Naive thymus-derived CD8-positive, alpha-beta T cell (primary cell): Measurements from ENCODE around the gene CCDC43. TPM values are rescaled to one million over a fixed set of nuclear protein-coding genes. Genes with fewer than 3 reads are reported as not detected.

ENCODE experiments used
- ATAC-seq, 2 donors: fragments of 150-1000 bp; cut with Tn5 transposase in 1 of 2; sonication (Bioruptor Pico), chemical (Tn5 transposase) in 1 of 2; 1 replicate in 1 of 2; 2 replicates in 1 of 2; pipeline ENCODE4 v1.10.0; 2021; ENCODE audit warnings: mild to moderate bottlenecking in 2 of 2, moderate library complexity in 2 of 2
- POLR2A ChIA-PET: fragments of 350-600 bp; sonication (Branson Sonifier 250); formaldehyde crosslinking; loops from one replicate; lab custom pipeline; 2021; ENCODE audit warnings: antibody characterized with exemption; lab: Charles Lee
- DNase-seq, 10 donors: peaks; one replicate each; pipeline versions ENCODE4 v3.0.0 to v3.0.0-alpha.2; 2020 to 2022
- H3K27ac Mint-ChIP-seq, 10 donors: one replicate each; pipeline ENCODE4 v1.8.0; 2020 to 2022; ENCODE audit warnings: mild to moderate bottlenecking in 10 of 10, mixed read lengths in 10 of 10, moderate library complexity in 4 of 10, inconsistent platforms in 1 of 10
- H3K27me3 Mint-ChIP-seq, 5 donors: one replicate each; pipeline ENCODE4 v1.8.0; 2021 to 2022; ENCODE audit warnings: mixed read lengths in 5 of 5
- H3K36me3 Mint-ChIP-seq, 3 donors: one replicate each; pipeline ENCODE4 v1.8.0; 2020 to 2022; ENCODE audit warnings: mixed read lengths in 3 of 3, mild to moderate bottlenecking in 2 of 3, inconsistent platforms in 1 of 3
- H3K4me1 Mint-ChIP-seq, 4 donors: one replicate each; pipeline ENCODE4 v1.8.0; 2021 to 2022; ENCODE audit warnings: mixed read lengths in 4 of 4
- H3K4me3 Mint-ChIP-seq, 10 donors: one replicate each; pipeline ENCODE4 v1.8.0; 2020 to 2022; ENCODE audit warnings: mild to moderate bottlenecking in 10 of 10, mixed read lengths in 10 of 10, moderate library complexity in 6 of 10, inconsistent platforms in 1 of 10
- H3K9me3 Mint-ChIP-seq, 9 donors: one replicate each; pipeline ENCODE4 v1.8.0; 2020 to 2022; ENCODE audit warnings: mixed read lengths in 9 of 9, mild to moderate bottlenecking in 3 of 9, inconsistent platforms in 1 of 9, moderate library complexity in 1 of 9
- polyA plus RNA-seq, 3 donors: library from polyadenylated mRNA; unstranded; fragments of 300-500 nt; fragmentation: Illumina TruSeq; gene quantifications; one replicate each; pipeline ENCODE4 v1.2.3, GENCODE V29; 2021
- total RNA-seq, 8 experiments: library from RNA in 2 of 8; stranded (reverse) in 2 of 8; gene quantifications; one replicate each; pipeline ENCODE4 v1.2.3 and lab custom pipeline; 2021 to 2026

CCDC43 gene
- total and polyA plus RNA-seq, 5 experiments from 2014 or later, result 9.6 to 20.5 (median 12.6) TPM

DNA sequence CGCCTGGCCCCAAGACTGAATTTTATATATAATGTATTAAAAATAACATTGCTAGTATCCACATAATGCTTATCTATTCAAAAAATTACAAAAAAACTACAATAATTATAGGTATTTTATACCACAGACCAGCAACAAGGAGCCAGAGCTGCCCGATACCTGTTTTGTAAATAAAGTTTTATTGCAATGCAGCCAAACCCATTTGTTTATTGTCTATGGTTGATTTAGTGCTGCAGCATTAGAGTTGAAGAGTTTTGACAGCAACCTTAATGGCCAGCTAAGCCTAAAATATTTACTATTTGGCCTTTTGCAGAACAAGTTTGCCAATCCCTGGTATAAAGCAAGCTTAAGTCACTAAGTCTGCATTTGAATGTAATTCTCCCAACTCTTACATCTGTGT lies 27.7 kb downstream of the CCDC43 start:
- Mint-ChIP-seq H3K27ac (no peak overlapping the region), H3K4me3 (no peak overlapping the region), H3K4me1 (peaks cover 2 to 5% (median 4%) of the 10 kb centered on the region in 4 donors), H3K9me3 (peaks cover 0 to 3% (median 0%) of the 10 kb centered on the region in 9 donors), H3K27me3 (peaks cover 3 to 15% (median 7%) of the 10 kb centered on the region in 5 donors), H3K36me3 (peaks cover 0 to 3% (median 3%) of the 10 kb centered on the region in 3 donors)
- POLR2A ChIA-PET, result no interaction called here
- ATAC-seq, result no peak
- DNase-seq, result no peak

DNA sequence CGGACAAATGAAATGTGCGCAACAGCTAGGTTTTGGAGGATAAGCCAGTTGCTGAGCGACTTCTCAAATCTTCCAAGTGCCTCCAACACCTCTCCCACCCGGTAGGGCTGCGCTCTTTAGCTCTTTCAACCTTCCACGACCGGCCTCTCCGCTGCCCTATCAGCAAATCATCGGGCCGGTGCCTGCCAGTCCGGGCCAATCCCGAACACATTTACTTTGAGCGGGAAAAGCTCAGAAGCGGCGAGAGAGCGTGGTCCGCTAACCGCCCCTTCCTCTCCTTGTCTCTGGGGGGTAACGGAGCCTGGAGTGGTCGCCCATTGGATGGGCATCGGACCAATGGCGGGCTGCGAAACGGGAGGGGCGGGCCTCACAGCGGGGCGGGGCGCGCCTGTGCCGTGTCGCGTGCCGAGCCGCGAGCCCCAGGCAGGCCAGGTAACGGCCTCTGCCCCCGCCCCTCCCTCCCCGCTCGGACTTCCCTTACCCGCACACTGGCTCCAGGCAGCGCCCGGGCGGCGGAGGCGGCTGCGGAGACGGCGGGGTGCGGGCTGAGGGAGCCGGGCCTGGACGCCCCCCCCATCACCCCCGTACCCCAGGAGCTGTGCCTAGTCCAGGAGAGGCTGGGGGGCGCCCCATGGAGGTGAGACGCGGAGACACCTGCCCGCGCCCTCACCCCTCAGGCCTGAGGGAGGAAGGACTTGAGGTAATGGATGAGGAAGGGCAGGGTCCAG lies 33.4 kb downstream of the CCDC43 start, which contains the start of gene MEIOC:
Gene MEIOC, plus strand, starts transcription at position 486 of the 728 bp plus-strand sequence. Its CDS starts 146 bp downstream, at position 632.
- Mint-ChIP-seq H3K4me1 (peaks cover 2 to 12% (median 9%) of the 10 kb centered on the region in 4 donors), H3K9me3 (peaks cover 0 to 7% (median 0%) of the 10 kb centered on the region in 9 donors), H3K36me3 (peaks cover 3 to 4% (median 3%) of the 10 kb centered on the region in 3 donors), H3K27me3 (peaks cover 20 to 48% (median 33%) of the 10 kb centered on the region in 5 donors), H3K27ac (no peak within 1 kb of the TSS), H3K4me3 (peak within 1 kb of the TSS; percentile 59 to 86 (median 72))
- POLR2A ChIA-PET, result no interaction called here
- ATAC-seq (peak; percentile 71 to 74), DNase-seq (peak in 7 of 10 donors; percentile 4 to 25 (median 8))

DNA sequence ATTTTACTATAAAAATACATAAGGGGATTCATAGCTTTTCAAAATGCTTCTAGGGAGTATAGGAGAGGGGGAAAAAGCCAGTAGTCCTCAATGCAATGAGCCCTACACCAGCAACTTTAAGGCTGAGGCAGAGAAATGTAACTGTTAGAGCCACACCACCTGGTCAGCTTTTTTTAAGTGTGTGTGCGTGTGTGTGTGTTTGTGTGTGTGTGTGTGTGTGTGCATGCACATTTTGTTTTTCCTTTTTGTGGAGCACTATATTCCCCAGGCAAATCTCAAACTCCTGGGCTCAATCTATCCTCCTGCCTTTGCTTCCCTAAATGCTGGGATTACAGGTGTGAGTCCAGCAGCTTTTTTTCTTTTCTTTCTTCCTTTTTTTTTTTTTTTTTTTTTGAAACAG lies 35.6 kb downstream of the CCDC43 start:
- no peak for DNase-seq
- H3K27me3 Mint-ChIP-seq, result peaks cover 20 to 52% (median 37%) of the 10 kb centered on the region in 5 donors
- H3K36me3 Mint-ChIP-seq, result peaks cover 3 to 4% (median 3%) of the 10 kb centered on the region in 3 donors
- no peak for ATAC-seq
- POLR2A ChIA-PET, result no interaction called here
- H3K4me1 Mint-ChIP-seq, result peaks cover 2 to 12% (median 9%) of the 10 kb centered on the region in 4 donors
- H3K27ac Mint-ChIP-seq, result peak overlapping the region in 1 of 10 donors; percentile 24
- no peak overlapping the region for H3K4me3 Mint-ChIP-seq
- H3K9me3 Mint-ChIP-seq, result peaks cover 0 to 7% (median 0%) of the 10 kb centered on the region in 9 donors

DNA sequence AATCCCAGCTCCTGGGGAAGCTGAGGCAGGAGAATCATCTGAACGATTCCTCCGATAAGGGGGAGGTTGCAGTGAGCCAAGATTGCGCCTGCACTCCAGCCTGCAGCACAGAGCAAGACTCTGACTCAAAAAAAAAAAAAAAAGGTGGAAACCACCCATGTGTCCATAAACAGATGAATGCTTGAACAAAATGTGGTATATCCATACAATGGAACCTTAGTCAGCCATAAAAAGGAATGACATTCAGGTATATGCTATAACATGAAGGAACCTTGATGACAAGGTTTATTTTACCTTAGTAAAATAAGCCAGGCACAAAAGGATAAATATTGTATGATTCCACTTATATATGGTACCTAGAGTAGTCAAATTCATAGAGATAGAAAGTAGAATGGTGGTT lies 36.2 kb downstream of the CCDC43 start:
- POLR2A ChIA-PET, result no interaction called here
- no peak overlapping the region for H3K4me3 Mint-ChIP-seq
- H3K36me3 Mint-ChIP-seq, result peaks cover 3 to 4% (median 3%) of the 10 kb centered on the region in 3 donors
- H3K27ac Mint-ChIP-seq, result no peak overlapping the region
- DNase-seq (no peak), ATAC-seq (no peak)
- H3K9me3 Mint-ChIP-seq, result peaks cover 0 to 7% (median 0%) of the 10 kb centered on the region in 9 donors
- H3K4me1 Mint-ChIP-seq, result peaks cover 2 to 12% (median 9%) of the 10 kb centered on the region in 4 donors
- H3K27me3 Mint-ChIP-seq, result peaks cover 20 to 55% (median 37%) of the 10 kb centered on the region in 5 donors

DNA sequence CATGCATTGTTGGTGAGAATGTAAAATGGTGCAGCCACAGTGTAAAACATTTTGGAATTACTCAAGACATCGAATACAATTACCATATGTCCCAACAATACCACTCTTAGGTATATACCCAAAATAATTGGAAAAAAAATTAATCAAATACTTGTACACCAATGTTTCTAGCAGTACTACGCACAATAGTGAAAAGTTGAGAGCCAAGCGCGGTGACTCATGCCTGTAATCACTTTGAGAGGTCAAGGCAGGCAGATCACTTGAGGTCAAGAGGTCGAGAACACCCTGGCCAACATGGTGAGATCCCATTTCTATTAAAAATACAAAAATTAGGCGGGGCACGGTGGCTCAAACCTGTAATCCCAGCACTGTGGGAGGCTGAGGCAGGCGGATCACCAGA lies 36.8 kb downstream of the CCDC43 start:
- DNase-seq (no peak), ATAC-seq (no peak)
- H3K4me3 Mint-ChIP-seq, result no peak overlapping the region
- POLR2A ChIA-PET, result no interaction called here
- peaks cover 2 to 12% (median 9%) of the 10 kb centered on the region in 4 donors for H3K4me1 Mint-ChIP-seq
- no peak overlapping the region for H3K27ac Mint-ChIP-seq
- H3K9me3 Mint-ChIP-seq, result peaks cover 0 to 7% (median 0%) of the 10 kb centered on the region in 9 donors
- H3K36me3 Mint-ChIP-seq, result peaks cover 3 to 4% (median 3%) of the 10 kb centered on the region in 3 donors
- H3K27me3 Mint-ChIP-seq, result peaks cover 23 to 58% (median 42%) of the 10 kb centered on the region in 5 donors

DNA sequence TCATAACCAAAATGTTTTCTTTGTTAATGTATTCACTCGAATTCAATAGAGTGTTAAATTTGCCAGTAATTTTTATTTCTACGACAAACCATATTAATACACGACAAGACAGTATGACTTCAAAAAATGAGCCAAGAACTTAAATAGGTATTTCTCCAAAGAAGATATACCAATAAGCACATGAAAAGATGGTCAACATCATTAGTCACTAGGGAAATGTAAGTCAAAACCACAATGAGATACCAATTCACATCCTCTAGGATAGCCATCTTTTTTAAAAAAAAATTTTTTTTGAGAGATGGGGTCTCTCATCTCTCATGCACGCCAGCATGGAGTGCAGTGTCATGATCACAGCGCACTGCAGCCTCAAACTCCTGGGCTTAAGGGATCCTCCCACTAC lies 38.3 kb downstream of the CCDC43 start:
- DNase-seq (no peak), ATAC-seq (no peak)
- H3K4me1 Mint-ChIP-seq, result peaks cover 0 to 6% (median 5%) of the 10 kb centered on the region in 4 donors
- H3K27ac Mint-ChIP-seq, result no peak overlapping the region
- no peak overlapping the region for H3K4me3 Mint-ChIP-seq
- POLR2A ChIA-PET, result no interaction called here
- H3K9me3 Mint-ChIP-seq, result peaks cover 0 to 7% (median 0%) of the 10 kb centered on the region in 9 donors
- peaks cover 18 to 52% (median 39%) of the 10 kb centered on the region in 5 donors for H3K27me3 Mint-ChIP-seq
- H3K36me3 Mint-ChIP-seq, result peaks cover 0 to 4% (median 0%) of the 10 kb centered on the region in 3 donors

DNA sequence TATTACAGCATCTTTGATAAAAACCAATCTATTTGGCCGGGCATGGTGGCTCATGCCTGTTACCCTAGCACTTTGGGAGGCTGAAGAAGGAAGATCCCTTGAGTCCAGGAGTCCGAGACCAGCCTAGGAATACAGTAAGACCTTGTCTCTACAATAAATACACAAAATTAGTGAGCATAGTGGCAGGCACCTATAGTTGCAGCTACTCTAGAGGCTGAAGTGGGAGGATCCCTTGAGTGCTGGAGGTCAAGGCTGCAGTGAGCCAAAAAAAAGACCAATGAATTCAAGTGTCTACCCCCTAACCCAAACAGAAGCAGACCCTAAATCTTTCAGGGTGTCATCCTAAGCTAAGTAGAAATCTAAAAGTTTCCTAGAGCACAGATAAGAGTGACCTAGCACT lies 40.6 kb downstream of the CCDC43 start:
- POLR2A ChIA-PET, result no interaction called here
- DNase-seq (no peak), ATAC-seq (no peak)
- Mint-ChIP-seq H3K9me3 (peaks cover 0 to 3% (median 0%) of the 10 kb centered on the region in 9 donors), H3K27me3 (peaks cover 14 to 49% (median 33%) of the 10 kb centered on the region in 5 donors), H3K4me1 (no peaks in the 10 kb centered on the region), H3K27ac (no peak overlapping the region), H3K36me3 (no peaks in the 10 kb centered on the region), H3K4me3 (no peak overlapping the region)

DNA sequence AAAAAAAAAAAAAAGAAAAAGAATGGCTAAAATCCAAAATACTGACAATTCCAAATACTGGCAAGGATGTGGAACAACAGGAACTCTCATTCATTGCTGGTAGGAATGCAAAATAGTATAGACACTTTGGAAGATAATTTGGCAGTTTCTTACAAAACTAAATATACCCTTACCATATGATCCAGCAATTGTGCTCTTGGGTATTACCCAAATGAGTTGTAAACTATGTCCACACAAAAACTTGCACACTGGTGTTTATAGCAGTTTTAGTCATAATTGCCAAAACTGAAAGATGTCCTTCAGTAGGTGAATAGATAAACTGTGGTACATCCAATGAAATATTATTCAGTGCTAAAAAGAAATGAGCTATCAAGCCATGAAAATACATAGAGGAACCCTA lies 41.8 kb downstream of the CCDC43 start:
- peaks cover 17 to 41% (median 34%) of the 10 kb centered on the region in 5 donors for H3K27me3 Mint-ChIP-seq

DNA sequence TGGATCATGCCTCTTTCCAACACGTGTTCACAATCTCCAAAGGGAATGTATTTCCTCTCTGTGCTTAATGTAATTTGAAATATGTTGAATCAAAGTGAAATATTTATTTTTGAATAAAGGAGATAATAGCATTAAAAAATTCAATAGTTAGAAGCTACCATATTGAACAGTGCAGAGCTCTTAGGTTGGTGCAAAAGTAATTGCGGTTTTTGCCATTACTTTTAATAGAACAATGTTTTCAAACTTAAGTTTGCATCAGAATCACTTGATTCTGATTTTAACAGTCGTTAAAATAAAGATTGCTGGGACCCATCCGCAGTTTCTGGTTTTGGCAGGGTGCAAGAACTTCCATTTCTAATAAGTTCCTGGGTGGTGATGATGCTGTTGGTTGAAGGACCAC lies 43.3 kb downstream of the CCDC43 start:
- no peak for ATAC-seq
- H3K9me3 Mint-ChIP-seq, result no peaks in the 10 kb centered on the region
- no peak overlapping the region for H3K4me3 Mint-ChIP-seq
- DNase-seq, result no peak
- POLR2A ChIA-PET, result interaction anchor here (0.7 kb wide), 2 partner anchors 29 to 64 kb away, joined by 6 read pairs; no protein-coding TSS in a partner anchor
- H3K27me3 Mint-ChIP-seq, result peaks cover 21 to 49% (median 37%) of the 10 kb centered on the region in 5 donors
- no peaks in the 10 kb centered on the region for H3K36me3 Mint-ChIP-seq
- H3K4me1 Mint-ChIP-seq, result no peaks in the 10 kb centered on the region
- no peak overlapping the region for H3K27ac Mint-ChIP-seq

More for the DNA sequence above, 41.8 kb downstream of the CCDC43 start:
- Mint-ChIP-seq H3K4me1 (no peaks in the 10 kb centered on the region), H3K27ac (no peak overlapping the region), H3K4me3 (no peak overlapping the region), H3K9me3 (no peaks in the 10 kb centered on the region), H3K36me3 (no peaks in the 10 kb centered on the region)
- POLR2A ChIA-PET, result no interaction called here
- ATAC-seq (no peak), DNase-seq (no peak)

DNA sequence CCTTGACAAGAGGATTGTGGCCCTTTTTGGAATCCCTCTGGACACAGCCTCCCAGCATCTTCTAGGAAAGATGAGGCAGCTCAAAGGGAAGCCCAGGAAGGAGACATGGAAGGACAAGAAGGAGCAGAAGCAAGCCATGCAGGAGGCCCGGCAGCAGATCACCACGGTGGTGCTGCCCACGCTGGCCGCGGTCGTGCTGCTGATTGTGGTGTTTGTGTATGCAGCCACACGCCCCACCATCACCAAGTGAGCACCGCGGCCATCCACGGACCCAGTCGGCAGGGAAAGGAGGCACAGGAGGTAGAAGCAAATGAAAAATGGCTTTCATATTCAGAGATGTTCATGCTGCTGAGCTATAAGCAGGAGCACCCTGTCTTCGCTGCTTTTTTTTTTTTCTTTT lies 44.2 kb downstream of the CCDC43 start:
- ATAC-seq (no peak), DNase-seq (no peak)
- POLR2A ChIA-PET, result no interaction called here
- Mint-ChIP-seq H3K27me3 (peaks cover 20 to 51% (median 36%) of the 10 kb centered on the region in 5 donors), H3K9me3 (no peaks in the 10 kb centered on the region), H3K4me1 (no peaks in the 10 kb centered on the region), H3K36me3 (no peaks in the 10 kb centered on the region), H3K4me3 (no peak overlapping the region), H3K27ac (peak overlapping the region in 1 of 10 donors; percentile 14)

DNA sequence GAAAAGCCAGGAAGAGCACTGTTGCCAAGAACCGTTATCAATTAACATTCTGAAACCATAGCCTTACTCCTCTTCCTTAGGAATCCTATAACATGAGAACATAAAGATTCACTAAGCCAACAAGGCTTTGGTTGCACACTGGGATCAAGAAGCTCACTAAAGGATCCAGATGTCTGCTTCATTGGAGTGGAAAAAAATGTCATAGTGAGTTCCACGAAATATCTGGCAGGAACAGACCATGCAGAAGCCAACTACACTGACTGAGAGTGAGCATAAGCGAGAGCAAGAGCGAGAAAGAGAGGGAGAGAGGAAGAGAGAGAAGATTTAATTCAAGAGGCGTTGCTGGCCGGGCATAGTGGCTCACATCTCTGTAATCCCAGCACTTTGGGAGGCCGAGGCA lies 46.7 kb downstream of the CCDC43 start:
- H3K9me3 Mint-ChIP-seq, result no peaks in the 10 kb centered on the region
- no peak overlapping the region for H3K4me3 Mint-ChIP-seq
- ATAC-seq (no peak), DNase-seq (no peak)
- peaks cover 18 to 51% (median 33%) of the 10 kb centered on the region in 5 donors for H3K27me3 Mint-ChIP-seq
- H3K4me1 Mint-ChIP-seq, result no peaks in the 10 kb centered on the region
- H3K27ac Mint-ChIP-seq, result peak overlapping the region in 1 of 10 donors; percentile 6
- no peaks in the 10 kb centered on the region for H3K36me3 Mint-ChIP-seq
- POLR2A ChIA-PET, result no interaction called here

DNA sequence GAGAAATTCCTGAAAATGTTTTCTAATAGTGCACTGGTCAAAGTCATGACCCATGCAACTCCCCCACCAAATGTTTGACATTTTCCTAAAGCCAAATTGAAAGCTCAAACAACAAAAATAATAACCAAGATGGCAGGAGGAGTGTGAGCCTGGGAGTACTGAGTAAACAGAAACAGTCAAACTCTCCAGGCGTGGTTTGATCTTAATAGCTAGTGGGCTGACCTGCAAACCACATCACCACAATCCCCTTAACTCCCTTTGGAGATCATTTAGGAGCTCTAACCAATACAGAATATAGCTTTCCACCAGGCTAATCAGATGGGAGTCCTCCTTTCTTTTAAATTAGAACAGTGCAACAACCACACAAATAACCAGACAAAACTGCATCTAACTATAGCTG lies 52.5 kb downstream of the CCDC43 start:
- ATAC-seq, result no peak
- POLR2A ChIA-PET, result interaction anchor here (0.6 kb wide), 1 partner anchor 221 kb away, joined by 3 read pairs; no protein-coding TSS in a partner anchor
- H3K36me3 Mint-ChIP-seq, result no peaks in the 10 kb centered on the region
- H3K27ac Mint-ChIP-seq, result no peak overlapping the region
- peaks cover 7 to 18% (median 14%) of the 10 kb centered on the region in 5 donors for H3K27me3 Mint-ChIP-seq
- no peaks in the 10 kb centered on the region for H3K9me3 Mint-ChIP-seq
- DNase-seq, result no peak
- H3K4me1 Mint-ChIP-seq, result no peaks in the 10 kb centered on the region
- H3K4me3 Mint-ChIP-seq, result no peak overlapping the region

DNA sequence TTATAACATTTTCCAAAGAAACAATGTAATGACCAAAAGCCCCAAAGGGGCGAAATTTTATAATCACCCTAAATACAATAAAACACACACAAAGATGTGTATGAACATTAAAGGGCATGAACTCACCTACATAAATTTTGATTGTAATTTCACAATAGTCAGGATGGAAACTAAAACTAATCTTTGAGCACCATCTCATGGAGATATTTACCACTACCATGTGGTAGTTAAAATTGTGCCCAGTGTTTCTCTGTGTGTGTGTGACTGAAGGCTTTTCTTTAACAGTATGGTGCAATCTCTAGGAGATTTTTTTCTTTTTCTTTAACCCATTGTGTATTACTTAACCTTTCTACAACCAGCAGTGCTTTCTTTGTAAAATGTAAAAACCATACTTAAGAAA lies 53.0 kb downstream of the CCDC43 start:
- H3K27ac Mint-ChIP-seq, result no peak overlapping the region
- DNase-seq (peak in 2 of 10 donors; percentile 21 to 27), ATAC-seq (peak in 1 of 2 donors; percentile 46)
- peaks cover 7 to 13% (median 9%) of the 10 kb centered on the region in 5 donors for H3K27me3 Mint-ChIP-seq
- POLR2A ChIA-PET, result no interaction called here
- no peaks in the 10 kb centered on the region for H3K36me3 Mint-ChIP-seq
- no peaks in the 10 kb centered on the region for H3K4me1 Mint-ChIP-seq
- no peak overlapping the region for H3K4me3 Mint-ChIP-seq
- no peaks in the 10 kb centered on the region for H3K9me3 Mint-ChIP-seq
